ENCODE results near the gene FSTL4. TPM values are rescaled to one million over a fixed set of nuclear protein-coding genes. Genes with fewer than 3 reads are reported as not detected.

Gene FSTL4
- total and polyA plus RNA-seq, 2 of the 4 experiments (the other 2 are of a cell fraction), result 0.18 TPM; not detected in 1

DNA sequence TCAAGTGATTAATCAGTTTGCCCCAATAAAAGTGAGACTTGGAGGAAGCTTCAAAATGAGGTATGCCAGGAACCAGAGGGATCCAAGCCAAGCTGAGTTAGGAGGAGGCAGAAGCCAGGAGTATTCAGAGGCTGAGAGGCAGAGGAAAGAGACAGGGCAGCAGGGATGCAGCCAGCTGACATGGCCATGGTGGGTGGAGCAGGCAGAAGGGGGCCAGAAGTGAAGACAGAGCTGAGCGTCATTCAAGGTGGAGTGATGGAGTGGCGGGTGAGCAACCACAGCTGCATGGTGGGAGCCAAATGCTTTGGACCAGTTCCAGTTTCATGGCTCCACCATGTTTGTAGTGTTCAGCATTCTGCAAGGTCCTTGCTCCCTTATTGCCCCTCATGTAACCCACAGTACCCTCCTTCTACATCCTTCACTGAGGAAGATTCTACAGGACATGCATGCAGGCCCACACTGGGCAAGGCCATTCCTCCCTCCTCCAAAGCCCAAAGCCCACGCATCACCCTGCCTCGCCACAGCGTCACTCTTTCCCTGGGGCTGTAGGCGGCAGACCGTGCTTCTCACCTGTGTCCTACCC is 100.6 kb downstream of the FSTL4 start:
- H3K9ac ChIP-seq (ENCODE audit: low read depth, low read length), result no peak overlapping the region
- H3K4ac ChIP-seq (ENCODE audit: low read depth, low read length), result no peak overlapping the region
- POLR2A ChIA-PET (ENCODE audit: unreplicated experiment), result no interaction called here
- H2BK15ac ChIP-seq (ENCODE audit: low read depth, low read length), result no peak overlapping the region
- no peak overlapping the region for H2AFZ ChIP-seq (replicated peaks; ENCODE audit: low read length, poor library complexity)
- H2BK20ac ChIP-seq (ENCODE audit: low read depth, low read length), result no peak overlapping the region
- no peak overlapping the region for H3K4me3 ChIP-seq (ENCODE audit: insufficient read depth, low read depth, low read length)
- H3K9me1 ChIP-seq (ENCODE audit: insufficient read depth, low read length), result no peaks in the 10 kb centered on the region
- no peaks in the 10 kb centered on the region for H3K79me1 ChIP-seq (ENCODE audit: low read depth in 1 of 2, low read length in 2 of 2)
- no peak overlapping the region for H3K23ac ChIP-seq (ENCODE audit: low read depth, low read length)
- H3K14ac ChIP-seq (replicated peaks; ENCODE audit: low read depth, low read length), result no peak overlapping the region
- no peaks in the 10 kb centered on the region for H4K20me1 ChIP-seq (ENCODE audit: insufficient read depth, low read length)
- H3K27me3 ChIP-seq (ENCODE audit: control insufficient read depth, insufficient read depth, low read length), result peaks cover 2% of the 10 kb centered on the region; the same call in 1 of the 2 replicates
- intact Hi-C loops (cut with micrococcal nuclease), result no loop called here
- no peaks in the 10 kb centered on the region for H3K4me1 ChIP-seq (ENCODE audit: control insufficient read depth, insufficient read depth, low read length)
- BruUV-seq (replicated peaks), result no TSS peak
- no peak overlapping the region for H3K18ac ChIP-seq (ENCODE audit: low read depth, low read length)
- H3K36me3 ChIP-seq (ENCODE audit: control insufficient read depth, insufficient read depth, low read length), result no peaks in the 10 kb centered on the region
- DNase-seq, result no peak
- H3K9me3 ChIP-seq (ENCODE audit: control insufficient read depth, insufficient read depth, low read length), result no peaks in the 10 kb centered on the region
- H2AK5ac ChIP-seq (ENCODE audit: low read depth, low read length), result no peak overlapping the region
- no peak overlapping the region for H4K5ac ChIP-seq (ENCODE audit: low read depth, low read length)
- ATAC-seq (ENCODE audit: low read depth), result no peak
- H3K56ac ChIP-seq (ENCODE audit: extremely low read depth, insufficient read depth, low read length), result no peak overlapping the region
- H4K91ac ChIP-seq (ENCODE audit: insufficient read depth, low read depth, low read length), result no peak overlapping the region
- CTCF ChIA-PET, result no interaction called here
- no peak overlapping the region for H3K27ac ChIP-seq (ENCODE audit: insufficient read depth, low read length)
- no peak overlapping the region for H4K8ac ChIP-seq (ENCODE audit: low read depth in 2 of 2, low read length in 2 of 2)
- dilution Hi-C loops (cut with HindIII; ENCODE audit: low sequenced_read_pairs, unreplicated experiment), result no loop called here
- no peak overlapping the region for H3K4me2 ChIP-seq (ENCODE audit: low read depth, low read length)
- H2BK120ac ChIP-seq (ENCODE audit: low read depth, low read length), result no peak overlapping the region
- in situ Hi-C loops (cut with MboI; ENCODE audit: low sequenced_read_pairs), result no loop called here
- H2AK9ac ChIP-seq (replicated peaks; ENCODE audit: low read depth, low read length, poor library complexity), result no peak overlapping the region
- no peak for TF ChIP-seq CHD1 (IDR thresholded peaks at IDR 0.05; ENCODE audit: low read depth, low read length)
- TF ChIP-seq CEBPB (IDR thresholded peaks at IDR 0.05; ENCODE audit: low read depth, low read length), result no peak
- no peak for TF ChIP-seq SMC3 (IDR thresholded peaks at IDR 0.05; ENCODE audit: low read depth, low read length)
- TF ChIP-seq BHLHE40 (IDR thresholded peaks at IDR 0.05; ENCODE audit: low read depth, low read length), result no peak
- TF ChIP-seq RCOR1 (IDR thresholded peaks at IDR 0.05; ENCODE audit: insufficient replicate concordance, low read length), result no peak
- TF ChIP-seq FOS (IDR thresholded peaks at IDR 0.05; ENCODE audit: low read depth, low read length), result no peak
- no peak for TF ChIP-seq MAZ (IDR thresholded peaks at IDR 0.05; ENCODE audit: borderline replicate concordance, low read depth, low read length)
- TF ChIP-seq MAFK (IDR thresholded peaks at IDR 0.05; ENCODE audit: low read depth, low read length), result no peak
- TF ChIP-seq, protein P1, sequence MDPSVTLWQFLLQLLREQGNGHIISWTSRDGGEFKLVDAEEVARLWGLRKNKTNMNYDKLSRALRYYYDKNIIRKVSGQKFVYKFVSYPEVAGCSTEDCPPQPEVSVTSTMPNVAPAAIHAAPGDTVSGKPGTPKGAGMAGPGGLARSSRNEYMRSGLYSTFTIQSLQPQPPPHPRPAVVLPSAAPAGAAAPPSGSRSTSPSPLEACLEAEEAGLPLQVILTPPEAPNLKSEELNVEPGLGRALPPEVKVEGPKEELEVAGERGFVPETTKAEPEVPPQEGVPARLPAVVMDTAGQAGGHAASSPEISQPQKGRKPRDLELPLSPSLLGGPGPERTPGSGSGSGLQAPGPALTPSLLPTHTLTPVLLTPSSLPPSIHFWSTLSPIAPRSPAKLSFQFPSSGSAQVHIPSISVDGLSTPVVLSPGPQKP (IDR thresholded peaks at IDR 0.05; ENCODE audit: borderline replicate concordance, low read depth, low read length), result no peak
- no peak for TF ChIP-seq NFE2L2 (IDR thresholded peaks at IDR 0.05; ENCODE audit: low read depth, low read length)
- no peak for TF ChIP-seq RFX5 (IDR thresholded peaks at IDR 0.05; ENCODE audit: low read depth, low read length)
- TF ChIP-seq, protein P2, sequence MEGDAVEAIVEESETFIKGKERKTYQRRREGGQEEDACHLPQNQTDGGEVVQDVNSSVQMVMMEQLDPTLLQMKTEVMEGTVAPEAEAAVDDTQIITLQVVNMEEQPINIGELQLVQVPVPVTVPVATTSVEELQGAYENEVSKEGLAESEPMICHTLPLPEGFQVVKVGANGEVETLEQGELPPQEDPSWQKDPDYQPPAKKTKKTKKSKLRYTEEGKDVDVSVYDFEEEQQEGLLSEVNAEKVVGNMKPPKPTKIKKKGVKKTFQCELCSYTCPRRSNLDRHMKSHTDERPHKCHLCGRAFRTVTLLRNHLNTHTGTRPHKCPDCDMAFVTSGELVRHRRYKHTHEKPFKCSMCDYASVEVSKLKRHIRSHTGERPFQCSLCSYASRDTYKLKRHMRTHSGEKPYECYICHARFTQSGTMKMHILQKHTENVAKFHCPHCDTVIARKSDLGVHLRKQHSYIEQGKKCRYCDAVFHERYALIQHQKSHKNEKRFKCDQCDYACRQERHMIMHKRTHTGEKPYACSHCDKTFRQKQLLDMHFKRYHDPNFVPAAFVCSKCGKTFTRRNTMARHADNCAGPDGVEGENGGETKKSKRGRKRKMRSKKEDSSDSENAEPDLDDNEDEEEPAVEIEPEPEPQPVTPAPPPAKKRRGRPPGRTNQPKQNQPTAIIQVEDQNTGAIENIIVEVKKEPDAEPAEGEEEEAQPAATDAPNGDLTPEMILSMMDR (conservative IDR thresholded peaks at IDR 0.05; ENCODE audit: low read depth, low read length), result no peak
- TF ChIP-seq POLR2A (IDR thresholded peaks at IDR 0.05; ENCODE audit: low read depth, low read length), result no peak
- TF ChIP-seq, protein P3, sequence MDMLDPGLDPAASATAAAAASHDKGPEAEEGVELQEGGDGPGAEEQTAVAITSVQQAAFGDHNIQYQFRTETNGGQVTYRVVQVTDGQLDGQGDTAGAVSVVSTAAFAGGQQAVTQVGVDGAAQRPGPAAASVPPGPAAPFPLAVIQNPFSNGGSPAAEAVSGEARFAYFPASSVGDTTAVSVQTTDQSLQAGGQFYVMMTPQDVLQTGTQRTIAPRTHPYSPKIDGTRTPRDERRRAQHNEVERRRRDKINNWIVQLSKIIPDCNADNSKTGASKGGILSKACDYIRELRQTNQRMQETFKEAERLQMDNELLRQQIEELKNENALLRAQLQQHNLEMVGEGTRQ (IDR thresholded peaks at IDR 0.05; ENCODE audit: low read depth, low read length), result no peak
- no peak for TF ChIP-seq RAD21 (IDR thresholded peaks at IDR 0.05; ENCODE audit: low read length)
- TF ChIP-seq MXI1 (IDR thresholded peaks at IDR 0.05; ENCODE audit: borderline replicate concordance, low read depth, low read length), result no peak
- H2BK5ac ChIP-seq (ENCODE audit: low read depth, low read length, poor library complexity, severe bottlenecking), result no peak overlapping the region
- WGBS, 2 experiments (ENCODE audit: extremely low coverage in 2 of 2, insufficient read length in 1 of 2), result 47% methylated on average over 6 of the region's 7 CpGs; no CpG with 5 or more reads in 1 of the 2 experiments

Data from IMR-90 (cell line).